ENCODE measurements around the gene EPHA3.

DNA sequence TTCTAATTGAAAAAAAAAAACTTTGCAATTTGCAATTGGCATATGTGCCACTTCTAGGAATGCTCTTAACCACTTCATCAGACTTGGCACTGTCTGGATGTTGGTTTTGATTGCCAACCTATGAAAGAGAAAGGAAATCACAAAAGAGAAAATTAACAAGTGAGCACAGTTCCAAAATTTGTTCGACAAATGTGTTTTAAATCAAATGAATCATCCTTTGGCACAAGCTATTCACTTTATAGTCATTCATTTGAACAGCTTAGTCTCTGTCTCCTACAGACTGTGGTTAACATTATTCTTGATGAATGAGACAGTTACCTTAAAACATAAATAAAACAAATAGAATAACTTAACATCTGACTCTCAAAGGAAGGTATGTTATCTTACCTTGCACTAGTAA, 265.0 kb downstream of the EPHA3 start:
- TF ChIP-seq, protein P1, sequence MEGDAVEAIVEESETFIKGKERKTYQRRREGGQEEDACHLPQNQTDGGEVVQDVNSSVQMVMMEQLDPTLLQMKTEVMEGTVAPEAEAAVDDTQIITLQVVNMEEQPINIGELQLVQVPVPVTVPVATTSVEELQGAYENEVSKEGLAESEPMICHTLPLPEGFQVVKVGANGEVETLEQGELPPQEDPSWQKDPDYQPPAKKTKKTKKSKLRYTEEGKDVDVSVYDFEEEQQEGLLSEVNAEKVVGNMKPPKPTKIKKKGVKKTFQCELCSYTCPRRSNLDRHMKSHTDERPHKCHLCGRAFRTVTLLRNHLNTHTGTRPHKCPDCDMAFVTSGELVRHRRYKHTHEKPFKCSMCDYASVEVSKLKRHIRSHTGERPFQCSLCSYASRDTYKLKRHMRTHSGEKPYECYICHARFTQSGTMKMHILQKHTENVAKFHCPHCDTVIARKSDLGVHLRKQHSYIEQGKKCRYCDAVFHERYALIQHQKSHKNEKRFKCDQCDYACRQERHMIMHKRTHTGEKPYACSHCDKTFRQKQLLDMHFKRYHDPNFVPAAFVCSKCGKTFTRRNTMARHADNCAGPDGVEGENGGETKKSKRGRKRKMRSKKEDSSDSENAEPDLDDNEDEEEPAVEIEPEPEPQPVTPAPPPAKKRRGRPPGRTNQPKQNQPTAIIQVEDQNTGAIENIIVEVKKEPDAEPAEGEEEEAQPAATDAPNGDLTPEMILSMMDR (IDR thresholded peaks at IDR 0.05) = no peak
- TF ChIP-seq EP300 (IDR thresholded peaks at IDR 0.05) = no peak

Data from suprapubic skin (tissue), 3 donors.